ENCODE measurements around the gene CRTC3. TPM values are rescaled to one million over a fixed set of nuclear protein-coding genes. Genes with fewer than 3 reads are reported as not detected.

Gene CRTC3
- total and polyA plus RNA-seq, 2 of the 4 experiments (the other 2 are of a cell fraction) = 4.7 to 14.8 TPM

- DNase-seq = no peak
- TF ChIP-seq RAD21 (IDR thresholded peaks at IDR 0.05; ENCODE audit: low read length) = no peak
- TF ChIP-seq SMC3 (IDR thresholded peaks at IDR 0.05; ENCODE audit: low read depth, low read length) = no peak
- no peak for TF ChIP-seq CHD1 (IDR thresholded peaks at IDR 0.05; ENCODE audit: low read depth, low read length)
- TF ChIP-seq BHLHE40 (IDR thresholded peaks at IDR 0.05; ENCODE audit: low read depth, low read length) = no peak
- no peak for TF ChIP-seq CEBPB (IDR thresholded peaks at IDR 0.05; ENCODE audit: low read depth, low read length)
- no peak for TF ChIP-seq FOS (IDR thresholded peaks at IDR 0.05; ENCODE audit: low read depth, low read length)
- TF ChIP-seq MAZ (IDR thresholded peaks at IDR 0.05; ENCODE audit: borderline replicate concordance, low read depth, low read length) = no peak
- no peak for TF ChIP-seq MAFK (IDR thresholded peaks at IDR 0.05; ENCODE audit: low read depth, low read length)
- TF ChIP-seq RFX5 (IDR thresholded peaks at IDR 0.05; ENCODE audit: low read depth, low read length) = no peak
- no peak for TF ChIP-seq MXI1 (IDR thresholded peaks at IDR 0.05; ENCODE audit: borderline replicate concordance, low read depth, low read length)
- no peak for TF ChIP-seq NFE2L2 (IDR thresholded peaks at IDR 0.05; ENCODE audit: low read depth, low read length)
- TF ChIP-seq, protein P1, sequence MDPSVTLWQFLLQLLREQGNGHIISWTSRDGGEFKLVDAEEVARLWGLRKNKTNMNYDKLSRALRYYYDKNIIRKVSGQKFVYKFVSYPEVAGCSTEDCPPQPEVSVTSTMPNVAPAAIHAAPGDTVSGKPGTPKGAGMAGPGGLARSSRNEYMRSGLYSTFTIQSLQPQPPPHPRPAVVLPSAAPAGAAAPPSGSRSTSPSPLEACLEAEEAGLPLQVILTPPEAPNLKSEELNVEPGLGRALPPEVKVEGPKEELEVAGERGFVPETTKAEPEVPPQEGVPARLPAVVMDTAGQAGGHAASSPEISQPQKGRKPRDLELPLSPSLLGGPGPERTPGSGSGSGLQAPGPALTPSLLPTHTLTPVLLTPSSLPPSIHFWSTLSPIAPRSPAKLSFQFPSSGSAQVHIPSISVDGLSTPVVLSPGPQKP (IDR thresholded peaks at IDR 0.05; ENCODE audit: borderline replicate concordance, low read depth, low read length) = no peak
- TF ChIP-seq POLR2A (IDR thresholded peaks at IDR 0.05; ENCODE audit: low read depth, low read length) = no peak
- Histone ChIP-seq H3K4me2 (ENCODE audit: low read depth, low read length) (no peak overlapping the region), H3K27me3 (ENCODE audit: control insufficient read depth, insufficient read depth, low read length) (no peaks in the 10 kb centered on the region), H2AK9ac (replicated peaks; ENCODE audit: low read depth, low read length, poor library complexity) (no peak overlapping the region), H2BK20ac (ENCODE audit: low read depth, low read length) (no peak overlapping the region), H4K5ac (ENCODE audit: low read depth, low read length) (no peak overlapping the region), H3K23ac (ENCODE audit: low read depth, low read length) (no peak overlapping the region), H2AFZ (replicated peaks; ENCODE audit: low read length, poor library complexity) (no peak overlapping the region), H3K4me3 (ENCODE audit: insufficient read depth, low read depth, low read length) (no peak overlapping the region), H4K8ac (ENCODE audit: low read depth in 2 of 2, low read length in 2 of 2) (no peak overlapping the region), H4K91ac (ENCODE audit: insufficient read depth, low read depth, low read length) (no peak overlapping the region), H3K56ac (ENCODE audit: extremely low read depth, insufficient read depth, low read length) (no peak overlapping the region), H2BK120ac (ENCODE audit: low read depth, low read length) (no peak overlapping the region), H3K79me1 (ENCODE audit: low read depth in 1 of 2, low read length in 2 of 2) (peaks cover 13 to 45% of the 10 kb centered on the region in 2 experiments), H3K9ac (ENCODE audit: low read depth, low read length) (no peak overlapping the region), H3K9me1 (ENCODE audit: insufficient read depth, low read length) (peaks cover 4% of the 10 kb centered on the region; the same call in 1 of the 2 replicates), H3K18ac (ENCODE audit: low read depth, low read length) (no peak overlapping the region), H3K4ac (ENCODE audit: low read depth, low read length) (no peak overlapping the region), H3K36me3 (ENCODE audit: control insufficient read depth, insufficient read depth, low read length) (peaks cover 14% of the 10 kb centered on the region), H3K14ac (replicated peaks; ENCODE audit: low read depth, low read length) (no peak overlapping the region), H2BK5ac (ENCODE audit: low read depth, low read length, poor library complexity, severe bottlenecking) (no peak overlapping the region), H2AK5ac (ENCODE audit: low read depth, low read length) (no peak overlapping the region), H2BK15ac (ENCODE audit: low read depth, low read length) (no peak overlapping the region), H3K4me1 (ENCODE audit: control insufficient read depth, insufficient read depth, low read length) (no peaks in the 10 kb centered on the region), H4K20me1 (ENCODE audit: insufficient read depth, low read length) (0 out of 2 replicates have a peak, but pooled peaks cover 5% of the 10 kb centered on the region), H3K9me3 (ENCODE audit: control insufficient read depth, insufficient read depth, low read length) (no peaks in the 10 kb centered on the region), H3K27ac (ENCODE audit: insufficient read depth, low read length) (no peak overlapping the region)
- ChIA-PET POLR2A (ENCODE audit: unreplicated experiment) (no interaction called here), CTCF (no interaction called here)
- no CpG with 5 or more reads among the region's 7 CpGs for WGBS, 2 experiments (ENCODE audit: extremely low coverage in 2 of 2, insufficient read length in 1 of 2)
- in situ Hi-C loops (cut with MboI; ENCODE audit: low sequenced_read_pairs) (no loop called here), dilution Hi-C loops (cut with HindIII; ENCODE audit: low sequenced_read_pairs, unreplicated experiment) (no loop called here), intact Hi-C loops (cut with micrococcal nuclease) (no loop called here)
- no TSS peak for BruUV-seq (replicated peaks)
- no peak for ATAC-seq (ENCODE audit: low read depth)
Measured at GRCh38 chr15:90545095-90545494, 15.4 kb downstream of the CRTC3 start.
